Measurements from ENCODE around the gene FLT1.

Gene FLT1

GRCh38 chr13:28457521-28457920, 37.4 kb downstream of the FLT1 start:
- DNase-seq: no peak

DNA sequence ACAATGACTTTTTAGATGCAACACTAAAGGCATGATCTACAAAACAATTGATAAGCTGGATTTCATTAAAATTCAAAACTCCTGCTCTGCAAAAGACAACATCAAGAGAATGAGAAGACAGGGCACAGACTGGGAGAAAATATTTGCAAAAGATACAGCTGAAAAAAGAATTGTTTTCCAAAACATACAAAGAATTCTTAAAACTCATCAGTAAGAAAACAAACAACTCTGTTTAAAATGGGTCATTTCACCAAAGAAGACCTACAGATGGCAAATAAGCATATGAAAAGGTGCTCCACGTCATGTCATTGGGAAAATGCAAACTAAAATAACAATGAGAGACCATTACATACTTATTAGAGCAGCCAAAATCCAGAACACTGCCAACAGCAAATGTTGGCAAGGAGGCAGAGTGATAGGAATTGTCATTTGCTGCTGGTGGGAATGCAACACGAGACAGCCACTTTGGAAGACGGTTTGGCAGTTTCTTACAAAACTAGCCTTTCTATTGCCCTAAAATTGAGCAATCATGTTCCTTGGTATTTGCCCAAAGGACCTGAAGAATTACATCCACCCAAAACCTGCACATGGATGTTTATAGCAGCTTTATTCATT, 39.2 kb downstream of the FLT1 start:
- no peak for DNase-seq

- DNase-seq: no peak
These were observed 42.2 kb downstream of the FLT1 start for GRCh38 chr13:28452755-28453154.

DNA sequence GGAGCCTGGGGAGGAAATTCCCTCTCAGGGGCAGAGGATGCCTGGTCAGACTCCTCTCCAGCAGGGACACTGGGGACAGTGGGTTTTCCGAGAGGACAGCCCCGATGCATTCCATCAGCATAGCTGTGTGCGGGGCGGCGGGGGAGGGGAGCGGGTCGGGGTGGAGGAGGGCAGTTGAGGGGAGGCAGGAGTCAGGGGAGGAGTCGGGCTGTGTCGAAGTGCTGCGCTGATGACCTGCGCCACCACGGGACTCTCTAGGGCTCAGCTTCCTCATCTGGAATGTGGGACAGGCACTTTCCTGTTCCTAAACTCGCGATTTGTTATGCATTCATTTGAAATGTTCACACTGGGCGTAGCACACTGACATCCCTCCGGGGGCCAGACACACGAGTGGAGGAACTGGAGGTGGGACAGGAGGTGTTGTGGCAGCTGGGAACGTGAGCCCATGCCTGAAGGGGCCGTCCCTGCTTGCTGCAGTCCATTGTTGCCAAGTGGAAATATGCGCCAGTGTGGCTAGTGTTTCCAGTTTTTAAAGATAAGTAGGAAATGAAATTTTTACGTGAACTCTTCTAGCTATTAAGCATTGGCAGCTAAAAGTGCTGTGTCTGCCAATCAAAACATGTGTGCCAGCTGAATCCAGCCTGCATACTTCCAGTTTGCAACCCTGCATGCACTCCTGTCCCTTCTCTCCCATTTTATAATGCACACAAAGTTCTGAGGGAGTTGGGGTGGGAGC, 43.3 kb downstream of the FLT1 start:
- DNase-seq: no peak

- no peak for DNase-seq
These were observed 44.8 kb downstream of the FLT1 start for GRCh38 chr13:28449826-28450773.

DNA sequence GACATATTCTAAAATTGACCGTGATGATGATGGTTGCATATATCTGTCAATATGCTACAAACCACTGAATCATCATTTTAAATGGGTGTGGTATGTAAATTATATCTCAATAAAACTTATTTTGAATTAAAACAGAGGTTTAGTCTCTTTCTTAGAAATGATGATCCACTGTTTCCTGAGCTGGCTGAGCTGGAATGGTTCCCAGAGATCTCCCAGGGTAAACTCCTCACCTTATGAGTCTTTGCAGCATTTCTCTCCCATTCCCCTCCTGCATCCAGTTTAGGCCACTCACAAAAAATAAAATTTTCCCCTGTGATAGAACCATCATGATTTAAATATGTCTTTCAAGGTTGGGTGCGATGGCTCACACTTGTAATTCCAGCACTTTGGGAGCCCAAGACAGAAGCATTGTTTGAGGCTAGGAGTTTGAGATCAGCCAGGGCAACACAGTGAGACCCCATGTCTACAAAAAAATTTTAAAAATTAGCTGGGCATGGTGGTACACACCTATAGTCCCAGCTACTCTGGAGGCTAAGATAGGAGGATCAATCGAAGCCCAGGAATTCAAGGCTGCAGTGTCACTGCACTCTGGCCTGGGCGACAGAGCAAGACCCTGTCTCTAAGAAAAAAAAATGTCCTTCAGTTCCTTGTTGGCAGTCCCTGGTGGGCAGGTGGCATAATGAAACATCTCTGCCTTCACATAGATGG, 46.1 kb downstream of the FLT1 start:
- no peak for DNase-seq

GRCh38 chr13:28447989-28448388, 46.9 kb downstream of the FLT1 start:
- no peak for DNase-seq

- DNase-seq: no peak
These were observed 47.7 kb downstream of the FLT1 start for GRCh38 chr13:28447206-28447605.

DNA sequence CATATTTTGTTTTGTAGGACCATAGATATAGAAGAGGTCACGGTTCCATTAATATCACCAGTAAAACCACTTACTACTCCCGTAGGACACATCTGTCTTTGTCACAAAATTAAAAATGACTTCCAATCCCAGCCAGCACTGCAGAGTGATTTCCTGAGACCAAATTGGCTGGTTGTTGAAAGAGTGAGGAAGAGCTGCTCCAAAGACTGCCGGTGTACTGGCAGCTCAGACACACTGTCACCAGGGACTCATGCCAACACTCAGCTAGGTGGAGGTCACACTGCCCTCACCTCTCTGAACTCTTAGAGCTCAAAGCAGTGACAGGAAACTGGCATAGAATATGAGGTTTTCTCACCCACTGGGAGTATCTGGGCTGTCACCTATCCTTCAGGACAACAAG, 52.1 kb downstream of the FLT1 start:
- DNase-seq: no peak

- no peak for DNase-seq
These were observed 53.4 kb downstream of the FLT1 start for GRCh38 chr13:28441529-28441928.

- no peak for DNase-seq
These were observed 54.0 kb downstream of the FLT1 start for GRCh38 chr13:28440774-28441504.

- no peak for DNase-seq
These were observed 56.2 kb downstream of the FLT1 start for GRCh38 chr13:28438598-28439334.

- no peak for DNase-seq
These were observed 56.9 kb downstream of the FLT1 start for GRCh38 chr13:28438067-28438466.

- DNase-seq: no peak
These were observed 59.0 kb downstream of the FLT1 start for GRCh38 chr13:28435917-28436316.

GRCh38 chr13:28434926-28435325, 60.0 kb downstream of the FLT1 start:
- DNase-seq: no peak

DNA sequence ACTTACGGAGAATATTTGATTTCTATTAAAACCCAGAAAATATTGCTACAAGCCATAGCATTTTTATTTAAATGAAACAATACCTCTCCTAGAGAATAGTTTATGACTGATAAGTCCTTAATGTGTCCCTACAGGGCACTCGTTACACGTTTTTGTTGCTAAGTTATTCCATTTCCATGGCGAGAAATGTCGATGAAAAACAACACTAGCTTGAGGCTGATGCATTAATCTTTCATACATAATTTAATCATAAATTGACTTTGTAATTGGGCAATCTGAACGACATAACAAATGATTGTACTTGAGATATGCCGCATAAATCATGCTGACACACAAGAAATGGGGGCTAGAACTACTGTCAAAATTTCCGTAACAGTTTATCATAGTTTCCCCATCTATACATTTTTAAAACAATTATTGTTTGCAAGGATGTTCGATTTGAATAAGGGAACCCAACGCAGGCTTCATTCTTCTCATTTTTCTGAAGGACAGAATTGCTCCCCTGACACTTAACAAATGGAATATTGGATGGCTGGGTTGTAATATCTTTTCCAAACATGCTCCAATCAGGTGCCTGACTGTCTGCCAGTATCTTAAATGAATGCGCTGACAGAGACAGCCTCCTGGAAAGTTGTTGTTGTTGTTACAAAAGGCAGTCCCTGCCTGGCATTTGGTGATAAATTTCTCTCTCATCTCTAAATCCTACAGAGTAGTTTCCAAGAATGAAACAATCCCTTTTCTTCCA, 61.9 kb downstream of the FLT1 start:
- DNase-seq: no peak

- DNase-seq: no peak
These were observed 65.1 kb downstream of the FLT1 start for GRCh38 chr13:28429685-28430290.

DNA sequence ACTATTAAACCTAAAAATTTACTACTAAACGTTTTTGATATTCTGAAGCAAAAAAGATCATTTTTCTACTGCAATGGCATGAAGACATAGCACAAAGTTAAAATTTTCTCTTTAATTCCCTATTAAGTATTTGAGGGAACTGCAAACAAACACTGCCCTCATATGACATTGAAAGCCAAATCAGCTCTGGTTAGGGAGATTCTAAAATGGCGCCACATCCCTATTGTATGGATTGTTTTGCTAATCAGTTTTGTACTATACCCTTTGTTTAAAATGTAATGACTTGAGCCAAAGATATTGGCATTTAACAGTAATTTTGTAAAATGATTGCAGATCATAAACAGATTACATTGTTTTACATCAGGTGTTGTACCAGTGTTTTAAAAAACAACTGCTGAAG, 65.8 kb downstream of the FLT1 start:
- DNase-seq: no peak

GRCh38 chr13:28426381-28426780, 68.5 kb downstream of the FLT1 start:
- DNase-seq: peak; percentile 11

GRCh38 chr13:28425793-28426192, 69.1 kb downstream of the FLT1 start:
- DNase-seq: no peak

All from NCI-H510A treated with DMSO at 0.1 percent for 48 hours (cell line).